Stimulated activated CD4-positive, alpha-beta T cell treated with anti-CD3 and anti-CD28 coated beads, Interleukin-15, amount 100 ng/mL, for 24 hours (primary cell): ENCODE data around the gene GRAMD4.

Experiments
- DNase-seq: peaks from one replicate; pipeline ENCODE4 v3.0.0-alpha.2; 2020

GRAMD4 gene

DNA sequence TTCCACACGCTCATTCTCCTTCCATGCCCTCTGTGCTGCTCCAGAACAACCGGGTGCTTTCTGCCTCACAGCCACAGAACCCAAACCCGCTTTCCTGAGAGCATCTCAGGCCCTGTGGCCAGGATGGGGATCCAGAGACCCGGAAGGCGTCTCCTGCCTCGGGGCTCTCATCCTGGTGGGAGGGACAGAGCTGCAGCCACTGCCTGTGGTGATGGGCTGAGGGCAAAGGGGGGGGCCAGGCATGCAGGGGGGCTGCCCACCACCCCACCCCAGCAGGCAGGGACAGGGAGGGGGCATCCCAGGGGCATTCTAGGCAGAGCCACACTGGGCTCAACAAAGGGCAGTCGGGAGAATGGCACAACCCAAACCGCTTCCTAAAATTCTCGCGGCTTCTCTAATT lies 76.4 kb downstream of the GRAMD4 start:
- no peak for DNase-seq

DNA sequence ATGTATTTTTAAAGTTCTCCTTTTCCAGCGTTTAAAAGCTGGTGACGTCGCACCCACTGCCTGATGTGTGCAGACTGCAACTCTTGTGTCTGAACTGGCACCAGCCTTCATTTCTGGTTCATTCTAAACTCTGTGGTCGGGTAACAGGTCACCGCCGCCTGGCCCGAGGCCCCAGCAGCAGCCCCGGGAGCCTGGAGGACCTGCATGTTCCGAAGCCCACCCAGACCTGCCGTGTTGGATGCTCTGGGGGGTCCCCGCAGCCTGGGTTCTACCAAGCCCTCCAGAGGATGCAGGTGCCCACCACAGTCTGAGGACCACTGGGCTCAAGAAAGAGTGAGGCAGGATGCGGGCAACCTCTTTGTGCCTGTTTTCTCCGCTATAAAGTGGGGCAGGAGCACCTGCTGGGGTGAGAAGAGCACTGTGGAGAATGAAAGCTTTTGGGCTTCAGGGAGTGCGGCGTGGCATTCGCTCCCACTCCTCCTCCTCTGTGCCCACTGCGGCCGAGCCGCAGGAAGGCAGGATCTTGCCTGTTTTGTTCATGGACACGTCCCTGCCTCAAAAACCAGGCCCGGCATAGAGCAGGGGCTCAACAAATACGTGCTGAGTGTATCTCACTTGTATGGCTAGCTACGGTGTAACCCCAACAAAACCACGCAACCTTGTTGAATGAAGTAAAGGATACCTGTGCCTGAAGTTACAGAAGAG lies 77.8 kb downstream of the GRAMD4 start:
- DNase-seq: no peak

DNA sequence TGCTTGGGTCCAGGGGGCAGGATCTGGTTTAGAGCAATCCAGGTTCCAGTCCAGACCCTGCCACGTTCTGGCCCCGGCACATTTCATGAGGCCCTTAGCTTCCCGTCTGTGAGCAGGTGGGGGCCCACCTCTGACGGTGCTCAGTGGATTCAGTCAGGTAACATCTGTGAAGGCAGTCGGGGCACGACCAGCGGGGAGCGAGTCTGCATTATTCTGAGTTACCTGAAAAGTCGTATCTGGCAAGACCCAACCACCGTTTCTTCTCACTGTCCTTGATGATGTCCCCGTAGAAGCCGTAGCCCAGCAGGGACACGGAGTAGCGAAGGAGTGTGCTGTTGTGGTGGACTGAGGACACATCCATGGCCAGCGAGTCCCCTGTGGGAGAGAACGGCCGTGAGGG lies 78.9 kb downstream of the GRAMD4 start:
- no peak for DNase-seq

DNA sequence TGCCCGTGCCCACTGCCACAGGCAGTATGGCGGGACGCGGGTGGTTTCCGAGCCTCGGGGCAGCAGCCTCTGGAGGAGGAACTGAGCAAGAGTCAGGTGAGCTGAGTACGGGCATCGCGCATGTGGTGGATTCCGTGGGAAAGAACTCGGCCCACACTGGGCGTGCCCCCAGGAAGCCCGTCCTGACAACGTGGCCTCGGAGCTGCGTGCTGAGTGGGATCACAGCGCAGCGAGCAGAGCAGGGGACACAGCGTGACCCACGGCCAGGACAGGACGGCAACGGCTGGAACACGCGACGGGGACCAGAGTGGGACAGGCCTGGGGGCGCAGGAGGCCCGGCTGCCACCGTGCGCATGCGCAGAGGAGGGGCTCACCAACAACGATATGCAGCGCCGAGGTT lies 81.1 kb downstream of the GRAMD4 start:
- no peak for DNase-seq

DNA sequence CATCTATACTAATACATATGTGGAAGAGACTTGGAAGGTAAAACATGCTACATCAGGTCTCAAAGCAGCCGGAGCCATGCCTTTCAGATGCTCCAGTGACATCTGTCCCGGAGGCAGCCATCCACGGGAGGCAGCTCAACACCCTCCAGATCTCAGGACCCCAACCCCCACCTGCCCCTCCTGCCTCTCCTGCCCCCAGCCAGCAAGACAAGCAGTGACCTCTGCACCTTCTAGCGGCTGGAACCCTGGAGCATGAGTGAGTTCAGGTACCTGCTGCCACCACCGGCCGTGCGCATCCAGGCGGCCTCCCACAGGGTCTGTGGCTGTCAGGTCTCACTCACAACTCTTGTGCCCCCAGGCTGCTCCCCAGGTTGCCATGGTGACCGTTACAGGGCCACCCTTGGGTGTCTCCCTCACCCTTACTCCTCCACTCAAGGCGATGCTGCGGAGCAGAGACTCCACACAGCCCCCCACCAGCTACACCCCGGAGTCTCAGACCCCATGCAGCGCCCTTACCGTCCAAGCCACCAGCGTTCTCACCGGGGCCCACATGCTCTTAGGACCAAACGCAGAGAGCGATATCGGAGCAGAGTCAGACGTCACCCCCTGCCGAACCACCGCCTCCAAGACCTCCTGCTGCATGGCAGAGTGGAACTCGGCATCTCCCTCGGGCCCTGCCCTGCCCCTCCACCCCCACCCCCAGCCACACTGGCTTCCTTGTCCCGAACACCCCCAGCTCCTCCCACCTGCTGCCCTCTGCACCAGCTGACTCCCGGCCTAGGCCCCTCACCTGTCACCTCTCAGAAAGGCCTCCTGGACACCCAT lies 83.2 kb downstream of the GRAMD4 start:
- no peak for DNase-seq

DNA sequence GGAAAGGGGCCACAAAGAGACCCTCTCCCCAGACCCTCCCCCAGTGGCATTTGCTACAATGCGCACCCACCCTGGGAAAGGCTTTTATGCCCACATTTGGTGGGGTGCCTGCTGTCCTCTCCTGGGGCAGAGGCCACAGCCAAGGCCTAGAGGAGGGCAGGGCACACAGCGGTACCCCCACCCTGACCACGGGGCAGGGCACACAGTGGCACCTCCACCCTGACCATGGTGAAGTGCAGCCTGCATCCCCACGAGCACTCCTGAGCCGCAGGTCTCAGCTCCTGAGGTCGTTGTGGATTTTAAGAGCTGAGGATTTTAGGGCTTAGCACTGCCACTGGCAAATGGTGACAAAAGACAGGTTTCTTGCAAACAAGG lies 83.8 kb downstream of the GRAMD4 start:
- DNase-seq: no peak

- no peak for DNase-seq
Observed at GRCh38 chr22:46706060-46706459, 85.9 kb downstream of the GRAMD4 start.

- no peak for DNase-seq
Observed at GRCh38 chr22:46707305-46707704, 87.1 kb downstream of the GRAMD4 start.

- DNase-seq: no peak
Observed at GRCh38 chr22:46707827-46708570, 87.8 kb downstream of the GRAMD4 start.

GRCh38 chr22:46708766-46709330 lies 88.7 kb downstream of the GRAMD4 start:
- no peak for DNase-seq

DNA sequence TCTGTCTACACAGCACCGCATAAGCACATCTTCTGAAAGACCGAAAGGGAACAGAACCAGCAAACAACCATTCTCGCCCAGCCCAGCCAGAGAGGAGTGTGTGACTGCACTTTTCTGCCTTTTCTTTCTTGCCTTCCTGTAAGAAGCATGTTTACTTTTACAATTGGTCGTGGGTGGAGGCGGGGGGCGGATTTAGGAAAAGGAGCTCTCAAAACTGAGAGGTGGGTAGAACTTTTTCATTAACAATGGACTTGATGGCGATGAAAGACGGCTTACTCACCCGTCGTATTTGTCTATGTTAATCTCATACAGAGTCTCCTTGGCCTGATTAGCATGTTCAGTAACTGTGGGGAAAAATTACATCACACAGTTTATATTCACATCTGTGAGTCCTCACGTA lies 90.6 kb downstream of the GRAMD4 start:
- DNase-seq: peak; percentile 20

DNA sequence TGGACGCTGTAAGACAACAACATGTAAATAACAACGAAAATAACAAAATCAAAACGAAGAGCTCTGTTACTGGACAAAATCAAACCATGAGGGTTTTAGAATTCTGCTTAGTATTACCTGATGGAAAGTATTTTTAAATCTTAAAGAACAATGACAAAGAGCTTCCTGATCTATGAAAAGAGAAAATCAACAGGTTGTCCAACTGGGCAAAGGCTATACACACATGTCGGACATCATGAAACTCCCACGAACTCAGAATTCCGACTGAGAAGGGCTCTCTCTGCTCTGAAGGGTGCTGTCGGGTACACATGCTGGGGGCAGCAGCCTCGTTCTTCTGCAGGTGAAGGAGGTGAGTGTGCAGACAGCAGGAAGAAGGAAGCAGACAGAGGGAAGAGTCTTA lies 92.1 kb downstream of the GRAMD4 start:
- no peak for DNase-seq

- DNase-seq: no peak
Observed at GRCh38 chr22:46714550-46714949, 94.4 kb downstream of the GRAMD4 start.

GRCh38 chr22:46719921-46720320 lies 99.7 kb downstream of the GRAMD4 start:
- DNase-seq: no peak

DNA sequence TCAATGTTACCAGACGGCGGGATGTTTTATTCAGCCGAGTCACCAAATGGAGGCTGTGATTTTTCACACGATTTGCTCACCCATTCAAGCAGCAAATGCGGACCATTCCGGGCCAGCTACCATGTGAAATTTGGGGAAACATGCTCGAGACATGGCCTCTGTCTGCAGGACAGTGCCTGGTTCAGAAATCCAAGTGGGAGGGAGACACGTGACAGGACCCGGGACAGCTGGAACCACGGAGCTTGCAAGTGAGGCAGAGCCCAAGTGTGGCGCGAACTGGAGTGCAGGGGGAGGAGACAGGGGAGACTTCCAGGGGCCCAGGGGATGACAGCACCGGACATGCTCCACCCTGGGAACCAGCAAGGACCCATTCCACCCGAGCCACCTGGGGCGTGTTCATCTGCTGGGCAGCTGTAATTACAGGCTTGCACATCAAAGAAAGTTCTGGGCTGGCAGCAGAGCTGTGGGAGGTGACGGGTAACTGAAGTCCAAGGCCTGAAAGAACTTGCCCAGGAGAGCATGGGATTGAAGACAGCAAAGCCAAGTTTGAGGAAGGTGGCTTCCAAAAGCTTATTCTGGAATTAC lies 101.4 kb downstream of the GRAMD4 start:
- DNase-seq: no peak

- no peak for DNase-seq
Observed at GRCh38 chr22:46723882-46724281, 103.7 kb downstream of the GRAMD4 start.

GRCh38 chr22:46725096-46725495 lies 104.9 kb downstream of the GRAMD4 start:
- DNase-seq: no peak

DNA sequence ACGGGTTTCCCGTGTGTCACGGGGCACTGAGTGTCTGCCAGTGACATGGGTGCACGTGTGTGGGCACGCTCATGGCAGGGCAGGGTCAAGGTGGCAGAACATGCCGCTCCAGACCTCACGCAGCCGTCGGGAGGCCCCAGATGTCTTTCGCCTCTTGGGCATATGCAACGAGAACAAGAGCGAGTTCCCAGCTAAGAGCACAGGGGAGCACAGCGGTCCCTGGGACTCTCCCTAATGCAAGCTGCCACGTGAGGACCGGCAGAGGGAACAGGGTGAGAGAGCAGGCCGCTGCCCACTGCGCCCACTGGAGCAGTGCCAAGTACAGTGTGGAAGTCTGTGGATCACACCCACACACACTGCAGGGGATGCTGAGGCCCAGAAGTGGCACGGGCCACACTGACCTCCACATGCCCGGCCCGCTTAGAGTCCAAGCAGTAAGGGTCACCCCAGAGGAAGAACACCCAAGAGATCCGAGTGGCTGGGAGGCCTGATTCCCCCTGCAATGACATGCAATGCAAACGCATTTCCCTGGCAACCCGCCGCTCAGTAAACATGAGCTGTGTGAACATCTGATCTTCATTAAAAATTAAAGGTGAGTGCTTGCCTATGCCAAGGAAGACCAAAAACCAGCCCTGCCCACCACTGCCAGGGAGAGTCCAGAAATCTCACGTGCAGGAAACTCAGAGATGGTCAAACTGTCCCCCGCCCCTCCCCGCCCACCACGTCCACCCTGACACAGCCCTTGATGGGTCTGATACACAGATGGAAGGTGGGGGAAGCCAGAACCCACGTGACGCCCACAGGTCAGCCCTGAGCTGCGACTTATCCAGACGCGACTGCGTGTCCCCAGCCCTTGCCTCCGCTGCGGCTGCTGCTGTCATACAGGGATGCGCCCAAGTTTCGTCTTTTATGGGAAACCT lies 106.1 kb downstream of the GRAMD4 start:
- no peak for DNase-seq

- DNase-seq: no peak
Observed at GRCh38 chr22:46726986-46727317, 106.8 kb downstream of the GRAMD4 start.

- no peak for DNase-seq
Observed at GRCh38 chr22:46727813-46728364, 107.7 kb downstream of the GRAMD4 start.

GRCh38 chr22:46728470-46728869 lies 108.3 kb downstream of the GRAMD4 start:
- no peak for DNase-seq
